ENCODE measurements around the gene EDEM3.

- TF ChIP-seq FOXM1 (IDR thresholded peaks at IDR 0.05; ENCODE audit: borderline replicate concordance) (no peak), BHLHE40 (IDR thresholded peaks at IDR 0.05; ENCODE audit: borderline replicate concordance) (no peak), NFRKB (IDR thresholded peaks at IDR 0.05) (no peak), PKNOX1 (IDR thresholded peaks at IDR 0.05) (no peak), ZNF384 (IDR thresholded peaks at IDR 0.05) (no peak), ARNT (IDR thresholded peaks at IDR 0.05) (no peak), HDGF (IDR thresholded peaks at IDR 0.05; ENCODE audit: borderline replicate concordance) (no peak), FOXA1 (IDR thresholded peaks at IDR 0.05) (no peak), FOXK2 (IDR thresholded peaks at IDR 0.05) (no peak), SP1 (IDR thresholded peaks at IDR 0.05) (no peak), SUZ12 (IDR thresholded peaks at IDR 0.05) (no peak), L3MBTL2 (conservative IDR thresholded peaks at IDR 0.05) (no peak), ELF4 (IDR thresholded peaks at IDR 0.05) (no peak), CTBP1 (IDR thresholded peaks at IDR 0.05; ENCODE audit: borderline replicate concordance) (no peak)
Measured at GRCh38 chr1:184648160-184648855, 106.3 kb downstream of the EDEM3 start.
